ENCODE measurements around the gene SGO1.

SGO1 gene

DNA sequence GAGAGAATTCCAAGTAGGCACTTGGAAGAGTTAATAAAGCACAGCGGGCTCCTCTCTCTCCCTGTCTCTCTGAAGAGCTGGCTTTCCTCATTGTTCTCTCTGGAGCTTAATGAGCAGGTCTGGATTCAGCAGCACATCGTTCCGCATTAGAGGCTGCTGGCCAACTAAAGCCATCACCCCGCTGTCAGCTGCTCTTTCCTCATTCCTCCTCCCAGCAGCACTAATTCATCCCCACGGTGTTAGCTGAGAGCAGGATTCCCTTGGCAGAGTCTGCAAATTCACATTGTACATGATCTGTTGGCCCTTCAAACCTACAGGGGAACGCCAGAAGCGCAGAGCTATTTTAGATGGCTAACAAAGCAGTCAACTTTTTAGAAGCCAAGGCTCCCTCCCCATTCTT, 44.2 kb downstream of the SGO1 start:
- peak; percentile 54 for DNase-seq (ENCODE audit: low read depth, low spot score)
- Histone ChIP-seq H3K9me3 (ENCODE audit: insufficient read depth, low read length) (no peaks in the 10 kb centered on the region), H3K4me1 (ENCODE audit: insufficient read depth, insufficient read length) (no peaks in the 10 kb centered on the region), H3K9ac (ENCODE audit: insufficient read length, low read depth) (peak overlapping the region; percentile 13), H3K27me3 (ENCODE audit: insufficient read depth, insufficient read length) (no peaks in the 10 kb centered on the region), H3K36me3 (ENCODE audit: insufficient read depth, insufficient read length, low read length) (no peaks in the 10 kb centered on the region), H3K4me3 (ENCODE audit: insufficient read length, low read depth) (no peak overlapping the region)
- no peak for TF ChIP-seq ZNF274 (IDR thresholded peaks at IDR 0.05; ENCODE audit: low read depth, low read length)

DNA sequence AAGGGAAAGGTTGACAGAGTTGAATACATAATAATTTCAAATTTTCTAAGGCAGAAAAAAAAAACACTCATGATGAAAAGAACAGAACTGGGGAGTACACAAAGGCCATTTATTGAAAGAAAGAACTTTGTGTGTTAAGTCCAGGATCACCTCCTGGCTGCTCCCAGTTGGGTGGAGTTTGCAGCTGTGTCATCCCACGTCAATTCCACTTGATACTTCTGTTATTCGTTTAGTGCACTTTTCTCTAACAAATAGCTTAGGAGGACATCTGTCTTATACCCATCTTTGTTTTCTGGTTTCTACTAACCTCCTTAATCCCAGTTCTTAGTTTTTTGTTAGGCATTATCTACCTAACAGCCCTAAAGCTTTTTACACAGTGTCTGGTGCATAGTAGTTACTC, 44.7 kb downstream of the SGO1 start:
- TF ChIP-seq SUZ12 (IDR thresholded peaks at IDR 0.05; ENCODE audit: extremely low read depth, insufficient read depth, insufficient read length) (no peak), ZNF274 (IDR thresholded peaks at IDR 0.05; ENCODE audit: low read depth, low read length) (no peak), YY1 (IDR thresholded peaks at IDR 0.05; ENCODE audit: insufficient read depth, insufficient read length) (no peak)
- Histone ChIP-seq H3K36me3 (ENCODE audit: insufficient read depth, insufficient read length, low read length) (no peaks in the 10 kb centered on the region), H3K9ac (ENCODE audit: insufficient read length, low read depth) (no peak overlapping the region), H3K4me1 (ENCODE audit: insufficient read depth, insufficient read length) (no peaks in the 10 kb centered on the region), H3K27me3 (ENCODE audit: insufficient read depth, insufficient read length) (no peaks in the 10 kb centered on the region), H3K9me3 (ENCODE audit: insufficient read depth, low read length) (no peaks in the 10 kb centered on the region), H3K4me3 (ENCODE audit: insufficient read length, low read depth) (no peak overlapping the region)
- DNase-seq (ENCODE audit: low read depth, low spot score), result no peak

DNA sequence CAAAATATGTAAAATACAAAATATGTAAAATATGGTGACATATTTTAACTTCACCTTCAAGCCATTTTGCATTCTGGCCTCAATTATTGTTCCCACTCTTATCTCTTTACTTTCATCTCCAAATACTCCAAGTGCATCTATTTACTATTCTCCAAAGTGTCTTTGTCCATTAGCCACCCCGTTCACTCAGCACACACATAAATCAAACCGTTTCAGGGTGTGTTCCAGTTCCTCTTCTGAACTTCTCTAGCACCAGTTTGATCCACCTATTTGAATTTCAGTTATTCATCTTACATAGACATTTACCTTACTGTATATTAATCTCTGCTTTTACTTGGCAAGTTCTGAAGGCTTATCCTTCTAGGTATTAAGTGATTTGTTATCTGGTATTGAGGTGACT, 45.1 kb downstream of the SGO1 start:
- Histone ChIP-seq H3K9ac (ENCODE audit: insufficient read length, low read depth) (no peak overlapping the region), H3K4me1 (ENCODE audit: insufficient read depth, insufficient read length) (no peaks in the 10 kb centered on the region), H3K9me3 (ENCODE audit: insufficient read depth, low read length) (no peaks in the 10 kb centered on the region), H3K36me3 (ENCODE audit: insufficient read depth, insufficient read length, low read length) (no peaks in the 10 kb centered on the region), H3K4me3 (ENCODE audit: insufficient read length, low read depth) (no peak overlapping the region), H3K27me3 (ENCODE audit: insufficient read depth, insufficient read length) (no peaks in the 10 kb centered on the region)
- no peak for DNase-seq (ENCODE audit: low read depth, low spot score)
- TF ChIP-seq YY1 (IDR thresholded peaks at IDR 0.05; ENCODE audit: insufficient read depth, insufficient read length), result no peak
- no peak for TF ChIP-seq ZNF274 (IDR thresholded peaks at IDR 0.05; ENCODE audit: low read depth, low read length)
- TF ChIP-seq SUZ12 (IDR thresholded peaks at IDR 0.05; ENCODE audit: extremely low read depth, insufficient read depth, insufficient read length), result no peak

DNA sequence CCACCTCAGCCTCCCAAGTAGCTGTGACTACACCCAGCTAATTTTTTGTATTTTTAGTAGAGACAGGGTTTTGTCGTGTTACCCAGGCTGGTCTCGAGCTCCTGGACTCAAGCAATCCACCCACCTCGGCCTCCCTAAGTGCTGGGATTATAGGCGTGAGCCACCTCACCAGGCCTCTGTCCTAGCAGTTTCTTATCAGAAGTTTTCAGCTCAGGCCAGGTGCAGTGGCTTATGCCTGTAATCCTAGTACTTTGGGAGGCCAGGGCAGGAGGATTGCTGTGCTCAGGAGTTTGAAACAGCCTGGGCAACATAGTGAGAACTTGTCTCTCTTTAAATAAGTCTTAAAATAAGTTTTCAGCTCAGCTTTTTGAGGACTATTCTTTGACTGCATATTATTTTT, 48.4 kb downstream of the SGO1 start:
- Histone ChIP-seq H3K36me3 (ENCODE audit: insufficient read depth, insufficient read length, low read length) (no peaks in the 10 kb centered on the region), H3K27me3 (ENCODE audit: insufficient read depth, insufficient read length) (no peaks in the 10 kb centered on the region), H3K9ac (ENCODE audit: insufficient read length, low read depth) (no peak overlapping the region), H3K4me3 (ENCODE audit: insufficient read length, low read depth) (no peak overlapping the region), H3K4me1 (ENCODE audit: insufficient read depth, insufficient read length) (no peaks in the 10 kb centered on the region), H3K9me3 (ENCODE audit: insufficient read depth, low read length) (no peaks in the 10 kb centered on the region)
- TF ChIP-seq SUZ12 (IDR thresholded peaks at IDR 0.05; ENCODE audit: extremely low read depth, insufficient read depth, insufficient read length) (no peak), ZNF274 (IDR thresholded peaks at IDR 0.05; ENCODE audit: low read depth, low read length) (no peak), YY1 (IDR thresholded peaks at IDR 0.05; ENCODE audit: insufficient read depth, insufficient read length) (no peak)
- no peak for DNase-seq (ENCODE audit: low read depth, low spot score)

DNA sequence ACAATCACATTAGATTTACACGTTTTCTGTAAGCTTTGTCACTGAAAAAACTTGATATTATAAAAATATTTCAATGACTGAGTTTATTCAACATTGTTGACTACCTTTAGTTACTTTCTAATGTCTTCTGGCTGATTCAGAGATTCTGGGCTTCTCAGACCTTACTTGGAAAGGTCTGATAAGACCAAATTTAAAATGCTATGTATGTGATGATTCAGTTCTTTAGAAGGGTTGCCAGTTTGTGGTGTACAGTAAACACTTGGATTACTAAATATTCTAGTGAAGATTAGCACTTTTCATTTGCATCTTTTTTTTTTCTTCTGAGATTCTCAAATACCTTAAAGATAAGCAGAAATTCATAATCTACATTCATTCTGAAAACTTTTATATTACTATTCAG, 49.8 kb downstream of the SGO1 start:
- H3K4me3 ChIP-seq (ENCODE audit: insufficient read length, low read depth), result no peak overlapping the region
- no peaks in the 10 kb centered on the region for H3K4me1 ChIP-seq (ENCODE audit: insufficient read depth, insufficient read length)
- H3K9ac ChIP-seq (ENCODE audit: insufficient read length, low read depth), result no peak overlapping the region
- no peaks in the 10 kb centered on the region for H3K9me3 ChIP-seq (ENCODE audit: insufficient read depth, low read length)
- H3K27me3 ChIP-seq (ENCODE audit: insufficient read depth, insufficient read length), result no peaks in the 10 kb centered on the region
- no peaks in the 10 kb centered on the region for H3K36me3 ChIP-seq (ENCODE audit: insufficient read depth, insufficient read length, low read length)
- DNase-seq (ENCODE audit: low read depth, low spot score), result no peak
- TF ChIP-seq SUZ12 (IDR thresholded peaks at IDR 0.05; ENCODE audit: extremely low read depth, insufficient read depth, insufficient read length) (no peak), YY1 (IDR thresholded peaks at IDR 0.05; ENCODE audit: insufficient read depth, insufficient read length) (no peak), ZNF274 (IDR thresholded peaks at IDR 0.05; ENCODE audit: low read depth, low read length) (no peak)

DNA sequence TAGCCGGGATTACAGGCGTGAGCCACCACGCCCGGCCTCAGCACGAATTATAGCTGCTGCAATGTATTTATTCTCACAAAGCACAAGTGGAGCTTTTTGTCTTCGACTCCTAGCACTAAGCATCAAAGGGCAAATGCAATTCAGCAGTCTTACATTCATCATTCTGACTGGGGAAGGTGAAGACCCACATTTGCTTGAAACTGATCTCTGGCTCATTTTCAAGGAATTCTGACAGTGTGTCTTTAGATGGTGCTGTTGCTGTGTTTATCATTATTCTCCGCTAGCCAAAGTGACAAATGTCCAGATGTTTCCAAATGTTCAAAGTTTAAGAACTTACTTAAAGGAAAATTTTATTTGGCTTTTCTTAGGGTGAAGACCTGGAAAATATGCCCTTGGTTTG, 55.9 kb downstream of the SGO1 start:
- Histone ChIP-seq H3K4me3 (ENCODE audit: insufficient read length, low read depth) (no peak overlapping the region), H3K36me3 (ENCODE audit: insufficient read depth, insufficient read length, low read length) (no peaks in the 10 kb centered on the region), H3K9me3 (ENCODE audit: insufficient read depth, low read length) (no peaks in the 10 kb centered on the region), H3K9ac (ENCODE audit: insufficient read length, low read depth) (no peak overlapping the region), H3K4me1 (ENCODE audit: insufficient read depth, insufficient read length) (no peaks in the 10 kb centered on the region), H3K27me3 (ENCODE audit: insufficient read depth, insufficient read length) (no peaks in the 10 kb centered on the region)
- TF ChIP-seq SUZ12 (IDR thresholded peaks at IDR 0.05; ENCODE audit: extremely low read depth, insufficient read depth, insufficient read length) (no peak), ZNF274 (IDR thresholded peaks at IDR 0.05; ENCODE audit: low read depth, low read length) (no peak), YY1 (IDR thresholded peaks at IDR 0.05; ENCODE audit: insufficient read depth, insufficient read length) (no peak)
- no peak for DNase-seq (ENCODE audit: low read depth, low spot score)

DNA sequence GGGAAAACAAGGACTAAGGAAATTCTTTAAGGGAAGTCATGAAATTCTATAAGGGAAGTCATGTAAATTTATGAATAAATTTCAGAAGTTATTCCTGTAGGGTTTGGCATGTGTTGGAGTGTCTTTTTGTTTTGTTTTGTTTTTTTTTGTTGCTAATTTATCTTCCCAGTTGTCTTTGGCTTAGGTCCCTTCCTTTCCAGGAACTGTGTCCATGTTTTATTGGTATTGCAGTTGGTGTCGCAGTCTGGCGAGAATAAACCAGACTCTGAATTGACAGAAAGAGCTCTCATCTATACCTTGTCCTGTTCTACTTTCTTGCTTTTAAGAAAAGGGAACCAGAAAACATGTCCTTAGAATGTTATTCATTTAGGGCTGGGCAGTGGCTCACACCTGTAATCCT, 57.6 kb downstream of the SGO1 start:
- H3K9me3 ChIP-seq (ENCODE audit: insufficient read depth, low read length), result no peaks in the 10 kb centered on the region
- H3K36me3 ChIP-seq (ENCODE audit: insufficient read depth, insufficient read length, low read length), result no peaks in the 10 kb centered on the region
- no peak for DNase-seq (ENCODE audit: low read depth, low spot score)
- H3K4me3 ChIP-seq (ENCODE audit: insufficient read length, low read depth), result no peak overlapping the region
- TF ChIP-seq YY1 (IDR thresholded peaks at IDR 0.05; ENCODE audit: insufficient read depth, insufficient read length) (no peak), ZNF274 (IDR thresholded peaks at IDR 0.05; ENCODE audit: low read depth, low read length) (no peak), SUZ12 (IDR thresholded peaks at IDR 0.05; ENCODE audit: extremely low read depth, insufficient read depth, insufficient read length) (no peak)
- H3K9ac ChIP-seq (ENCODE audit: insufficient read length, low read depth), result no peak overlapping the region
- H3K4me1 ChIP-seq (ENCODE audit: insufficient read depth, insufficient read length), result no peaks in the 10 kb centered on the region
- H3K27me3 ChIP-seq (ENCODE audit: insufficient read depth, insufficient read length), result no peaks in the 10 kb centered on the region

DNA sequence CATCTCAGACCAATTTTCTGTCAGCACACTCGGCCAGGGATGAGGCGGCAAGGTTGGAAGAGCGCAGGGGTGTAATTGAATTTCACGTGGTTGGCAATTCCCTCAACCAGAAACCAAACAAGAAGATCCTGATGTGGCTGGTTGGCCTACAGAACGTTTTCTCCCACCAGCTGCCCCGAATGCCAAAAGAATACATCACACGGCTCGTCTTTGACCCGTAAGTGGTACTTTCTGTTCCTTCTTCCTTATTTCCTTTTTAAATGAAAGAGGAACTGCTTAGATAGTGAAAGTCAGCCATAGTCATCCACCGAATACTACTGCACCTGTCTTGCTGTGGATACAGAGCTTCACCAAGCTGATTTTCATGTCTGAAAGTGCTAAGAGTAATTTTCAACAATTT, 60.1 kb downstream of the SGO1 start:
- H3K36me3 ChIP-seq (ENCODE audit: insufficient read depth, insufficient read length, low read length), result no peaks in the 10 kb centered on the region
- TF ChIP-seq ZNF274 (IDR thresholded peaks at IDR 0.05; ENCODE audit: low read depth, low read length) (no peak), SUZ12 (IDR thresholded peaks at IDR 0.05; ENCODE audit: extremely low read depth, insufficient read depth, insufficient read length) (no peak), YY1 (IDR thresholded peaks at IDR 0.05; ENCODE audit: insufficient read depth, insufficient read length) (no peak)
- H3K27me3 ChIP-seq (ENCODE audit: insufficient read depth, insufficient read length), result no peaks in the 10 kb centered on the region
- no peak overlapping the region for H3K4me3 ChIP-seq (ENCODE audit: insufficient read length, low read depth)
- H3K9ac ChIP-seq (ENCODE audit: insufficient read length, low read depth), result no peak overlapping the region
- H3K9me3 ChIP-seq (ENCODE audit: insufficient read depth, low read length), result no peaks in the 10 kb centered on the region
- no peak for DNase-seq (ENCODE audit: low read depth, low spot score)
- no peaks in the 10 kb centered on the region for H3K4me1 ChIP-seq (ENCODE audit: insufficient read depth, insufficient read length)

All from NT2/D1 (cell line).